GM10266 (cell line): Measurements from ENCODE around the gene NEDD4L.

Experiments
- DNase-seq: peaks from one replicate; pipeline ENCODE4 v3.0.0; 2012; ENCODE audit errors: extremely low spot score
- TF ChIP-seq, protein P1 (sequence below): IDR thresholded peaks from 2 replicates; pipeline ENCODE4 v1.5.1; 2012; ENCODE audit warnings: mild to moderate bottlenecking, low read depth; ENCODE audit not compliant: control insufficient read depth, insufficient read depth; ENCODE audit errors: missing control alignments

Gene NEDD4L

DNA sequence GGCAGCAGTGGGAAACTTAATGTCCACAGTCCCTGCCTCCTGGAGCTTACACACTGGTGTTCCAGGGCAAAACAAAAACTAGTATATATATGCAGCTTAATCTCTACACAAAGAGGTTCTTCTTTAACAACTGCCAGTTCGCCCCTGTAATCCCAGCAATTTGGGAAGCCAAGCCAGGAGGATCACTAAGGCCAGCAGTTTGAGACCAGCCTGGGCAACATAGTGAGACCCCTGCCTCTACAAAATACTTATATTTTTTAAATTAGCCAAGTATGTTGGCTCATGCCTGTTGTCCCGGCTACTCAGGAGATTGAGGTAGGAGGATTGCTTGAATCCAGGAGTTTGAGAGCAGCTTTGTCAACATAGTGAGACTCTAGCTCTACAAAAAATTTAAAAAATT lies 17.2 kb upstream of the NEDD4L start:
- TF ChIP-seq, protein P1, sequence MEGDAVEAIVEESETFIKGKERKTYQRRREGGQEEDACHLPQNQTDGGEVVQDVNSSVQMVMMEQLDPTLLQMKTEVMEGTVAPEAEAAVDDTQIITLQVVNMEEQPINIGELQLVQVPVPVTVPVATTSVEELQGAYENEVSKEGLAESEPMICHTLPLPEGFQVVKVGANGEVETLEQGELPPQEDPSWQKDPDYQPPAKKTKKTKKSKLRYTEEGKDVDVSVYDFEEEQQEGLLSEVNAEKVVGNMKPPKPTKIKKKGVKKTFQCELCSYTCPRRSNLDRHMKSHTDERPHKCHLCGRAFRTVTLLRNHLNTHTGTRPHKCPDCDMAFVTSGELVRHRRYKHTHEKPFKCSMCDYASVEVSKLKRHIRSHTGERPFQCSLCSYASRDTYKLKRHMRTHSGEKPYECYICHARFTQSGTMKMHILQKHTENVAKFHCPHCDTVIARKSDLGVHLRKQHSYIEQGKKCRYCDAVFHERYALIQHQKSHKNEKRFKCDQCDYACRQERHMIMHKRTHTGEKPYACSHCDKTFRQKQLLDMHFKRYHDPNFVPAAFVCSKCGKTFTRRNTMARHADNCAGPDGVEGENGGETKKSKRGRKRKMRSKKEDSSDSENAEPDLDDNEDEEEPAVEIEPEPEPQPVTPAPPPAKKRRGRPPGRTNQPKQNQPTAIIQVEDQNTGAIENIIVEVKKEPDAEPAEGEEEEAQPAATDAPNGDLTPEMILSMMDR = no peak
- no peak for DNase-seq

DNA sequence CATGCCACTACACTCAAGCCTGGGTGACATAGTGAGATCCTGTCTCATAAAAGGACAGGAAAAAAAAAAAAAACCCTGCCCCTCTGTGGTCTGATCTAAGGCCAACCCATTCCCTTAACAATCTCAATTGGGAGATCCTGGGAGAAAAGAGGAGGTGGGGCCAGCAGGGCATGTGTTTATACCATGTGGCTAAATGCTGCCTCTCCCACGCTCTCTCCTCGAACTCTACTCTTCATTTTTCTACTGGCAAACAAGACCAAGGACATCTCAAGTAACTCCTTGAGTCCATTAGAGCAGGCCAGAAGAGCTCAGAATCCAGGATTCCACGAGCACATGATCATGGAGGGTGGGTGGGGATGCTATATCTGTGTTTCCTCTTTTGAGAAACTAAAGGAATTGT lies 16.7 kb upstream of the NEDD4L start:
- TF ChIP-seq, protein P1 = no peak
- DNase-seq = no peak

DNA sequence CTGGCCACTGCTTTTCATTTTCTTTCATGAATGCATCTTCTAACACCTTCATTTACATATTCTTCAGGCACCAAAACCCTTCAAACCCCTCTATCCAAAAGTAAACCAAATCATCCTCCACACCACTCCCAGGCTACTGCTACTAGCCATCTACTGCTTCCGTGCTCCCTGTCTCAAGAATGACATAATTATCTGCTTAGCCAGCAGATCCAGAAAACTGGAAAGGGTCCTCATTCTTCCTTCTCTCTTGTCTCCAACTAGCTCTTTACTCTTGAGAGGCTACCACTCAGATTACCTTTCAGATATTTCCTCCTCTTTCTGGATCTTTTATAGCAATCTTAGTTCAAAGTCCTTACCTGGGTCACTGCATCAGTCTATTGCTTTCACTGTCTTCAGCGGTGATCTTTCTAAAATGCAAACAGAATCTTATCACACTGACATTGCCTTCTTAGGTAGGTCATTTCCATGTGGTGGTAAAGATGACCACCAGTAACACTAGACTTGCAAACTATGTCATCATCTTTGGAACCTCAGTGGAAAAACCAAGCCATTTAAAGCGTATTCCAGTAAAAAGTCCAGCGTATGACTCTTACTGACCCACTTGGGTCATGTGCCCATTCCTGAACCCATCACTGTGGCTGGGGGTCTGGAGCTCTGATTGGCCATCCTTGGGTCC lies 15.8 kb upstream of the NEDD4L start:
- no peak for DNase-seq
- TF ChIP-seq, protein P1 = no peak

DNA sequence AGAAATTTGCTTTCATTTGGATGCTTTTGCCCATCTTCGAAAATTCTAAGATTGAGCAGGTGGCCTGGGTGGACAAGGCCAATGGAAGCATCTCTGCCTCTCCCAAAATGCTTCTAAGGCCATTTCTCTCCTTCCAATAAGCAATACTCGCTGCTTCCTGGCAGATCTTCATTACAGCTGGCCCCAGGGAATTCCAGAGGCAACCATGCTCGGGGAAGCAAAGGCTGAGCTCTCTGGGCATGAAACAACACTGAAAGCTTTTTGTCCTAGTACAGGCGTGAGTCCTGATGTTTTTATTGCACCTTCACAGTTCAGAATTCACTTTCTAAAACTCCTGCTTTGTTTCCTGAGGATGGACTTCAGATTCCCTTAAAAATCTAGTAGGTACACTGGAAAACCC lies 11.8 kb upstream of the NEDD4L start:
- TF ChIP-seq, protein P1 = no peak

DNA sequence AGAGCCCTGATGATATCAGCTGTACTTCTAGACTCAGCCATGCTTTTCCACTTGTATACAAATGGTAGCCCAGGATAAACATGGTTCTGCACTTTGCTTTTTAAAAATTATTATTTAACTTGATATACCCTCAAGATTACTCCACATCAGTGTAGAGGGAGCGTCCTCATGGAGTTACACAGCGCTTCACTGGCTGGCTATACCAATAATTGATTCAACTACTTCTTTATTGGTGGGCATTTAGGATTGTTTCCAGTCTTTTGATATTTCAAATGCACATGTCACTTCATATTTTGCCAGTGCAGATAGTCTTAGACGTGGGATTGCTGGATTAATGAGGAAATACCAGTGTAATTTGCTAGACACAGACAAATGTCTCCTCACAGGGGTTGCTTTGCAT lies 10.8 kb upstream of the NEDD4L start:
- TF ChIP-seq, protein P1 = no peak
- DNase-seq = no peak

More for the DNA sequence above, 11.8 kb upstream of the NEDD4L start:
- DNase-seq = no peak

DNA sequence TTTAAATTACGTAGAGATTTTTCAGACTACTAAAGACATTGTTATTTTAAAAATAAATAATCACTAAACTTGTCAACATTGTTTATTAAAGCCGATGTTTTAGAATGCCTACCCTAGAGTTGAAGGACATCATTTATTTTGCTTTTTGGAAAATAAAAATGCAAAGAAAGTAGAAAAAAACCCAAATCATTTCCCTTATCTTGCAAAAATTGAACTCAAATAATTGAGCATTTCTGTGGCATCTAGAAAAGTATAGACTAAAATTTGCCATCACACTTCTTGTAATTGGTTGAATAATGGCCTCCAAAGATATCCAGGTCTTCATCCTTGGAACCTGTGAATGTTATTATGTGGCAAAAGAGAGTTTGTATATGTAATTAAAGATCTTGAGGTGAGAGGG lies 9.7 kb upstream of the NEDD4L start:
- TF ChIP-seq, protein P1 = no peak
- DNase-seq = no peak

DNA sequence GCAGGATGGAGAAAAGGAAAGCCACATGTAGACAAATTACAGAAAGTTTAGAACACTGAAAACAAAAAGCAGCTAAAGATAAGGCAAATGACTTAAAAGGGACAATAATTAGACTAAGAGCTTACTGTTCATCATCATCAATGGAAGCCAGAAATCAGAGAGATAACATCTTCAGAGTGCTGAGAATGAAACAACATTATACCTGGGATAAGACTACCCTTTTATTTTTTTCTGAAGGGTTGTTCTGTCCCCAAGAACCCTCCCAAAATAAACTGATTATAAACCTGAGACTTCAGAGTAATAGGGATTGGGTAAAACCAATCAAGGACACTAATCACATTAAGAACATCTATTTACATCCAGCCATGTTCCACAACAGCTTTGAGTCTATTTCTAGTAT lies 6.9 kb upstream of the NEDD4L start:
- TF ChIP-seq, protein P1 = no peak
- DNase-seq = no peak
